Heart right ventricle (tissue), 16 donors: ENCODE results near the gene NAALADL1. TPM values are rescaled to one million over a fixed set of nuclear protein-coding genes. Genes with fewer than 3 reads are reported as not detected.

Source experiments
- ATAC-seq, 8 donors: fragments of 200-7000 bp; cut with Tn5 transposase; one replicate each; pipeline ENCODE4 v1.9.1; 2020; ENCODE audit warnings: mild to moderate bottlenecking in 8 of 8, moderate library complexity in 8 of 8, moderate number of reproducible peaks in 1 of 8
- DNase-seq, 2 donors: peaks; one replicate each; pipeline ENCODE4 v3.0.0-alpha.2; 2020
- H3K27ac ChIP-seq, 10 donors: fragments of 200-600 bp; sonication (generic) in 2 of 10; one replicate each; pipeline versions ENCODE4 v1.5.0 to v1.8.0; 2020 to 2022; ENCODE audit warnings: mild to moderate bottlenecking in 3 of 10
- H3K27me3 ChIP-seq, 7 donors: fragments of 200-600 bp; one replicate each; pipeline ENCODE4 v1.8.0; 2021 to 2022; ENCODE audit warnings: mild to moderate bottlenecking in 2 of 7
- H3K36me3 ChIP-seq, 9 donors: fragments of 200-600 bp; sonication (generic) in 1 of 9; one replicate each; pipeline versions ENCODE4 v1.5.0 to v1.8.0; 2020 to 2022; ENCODE audit warnings: mild to moderate bottlenecking in 2 of 9
- H3K4me1 ChIP-seq, 9 donors: fragments of 200-600 bp; sonication (generic) in 1 of 9; one replicate each; pipeline versions ENCODE4 v1.5.0 to v1.8.0; 2020 to 2022; ENCODE audit warnings: mild to moderate bottlenecking in 4 of 9
- H3K4me3 ChIP-seq, 10 donors: fragments of 200-600 bp; sonication (generic) in 2 of 10; one replicate each; pipeline versions ENCODE4 v1.5.0 to v1.8.0; 2020 to 2022; ENCODE audit warnings: mild to moderate bottlenecking in 7 of 10, moderate library complexity in 2 of 10
- H3K9me3 ChIP-seq, 11 donors: fragments of 200-600 bp in 10 of 11; sonication (generic) in 2 of 11; one replicate each; pipeline versions ENCODE4 v1.5.0 to v1.8.0; 2013 to 2022; ENCODE audit warnings: mild to moderate bottlenecking in 2 of 11, control low read depth in 1 of 11, moderate library complexity in 1 of 11
- CTCF ChIP-seq, 9 donors: fragments of 200-600 bp; sonication (generic) in 2 of 9; IDR thresholded peaks; one replicate each; pipeline versions ENCODE4 v1.5.0 to v1.8.0; 2021 to 2022; ENCODE audit warnings: antibody characterized with exemption in 9 of 9, mild to moderate bottlenecking in 5 of 9, moderate library complexity in 1 of 9
- WGBS, 2 donors: extraction: QIAGEN DNeasy Blood & Tissue Kit; methylation state at CpG; one replicate each; pipeline ENCODE4 v1.1.7; 2013; ENCODE audit warnings: inconsistent platforms in 1 of 2; 5-methylcytosine and 5-hydroxymethylcytosine counted together
- intact Hi-C, 10 donors: fragments of 100-400 bp; cut with DNase I; formaldehyde crosslinking; loops; one replicate each; pipeline versions ENCODE4 v1.11.1 to v1.14.2; 2022
- polyA plus RNA-seq, 2 donors: library from polyadenylated mRNA; stranded (reverse); fragments of 200-250 nt; gene quantifications; one replicate each; pipeline ENCODE4 v1.2.3, GENCODE V29; 2013
- total RNA-seq, 10 donors: library from RNA; stranded (reverse); fragmentation: NEBNext Ultra II Directional in 3 of 10; extraction: Animal tissue kit (Norgen Biotek cat#: 25700) in 3 of 10; gene quantifications; one replicate each; pipeline versions ENCODE4 v1.2.1 to v1.2.4, GENCODE V29; 2021 to 2023
- donor health status: Arrhythmogenic right ventricular cardiomyopathy.
- donor health status: ischemic (EF 13 %, LVEDD 7.1; RV severe dilation, severe dysfunction).
- donor health status: healthy with polysubstance abuse.
- donor health status: DM: no; HTN: yes; CAD: no.
- donor health status: DM: no; HTN: no; CAD: no.
- donor health status: ischemic (EF 25% LVEDD 6.9; RV normal size, moderate dysfunction).
- donor health status: ischemic (EF 25% LVEDD 5.7; RV mildly dilated, moderate dysfunction).
- donor health status: healthy.
- donor health status: DM: yes; HTN: yes; CAD: no.
- donor health status: Ischemic cardiomyopathy.
- donor health status: ischemic (EF 35%, LVEDD 5.7; RV mildly dilated, moderate dysfunction).
- donor health status: nonischemic (EF 11% LVEDD 7.7; RV severe dilation, severe dysfunction).
- donor health status: DM: yes; HTN: yes; CAD: no.
- donor health status: PGD.
- donor health status: ischemic (EF 29% LVEDD 5.4; RV normal size, mild dysfunction).
- donor health status: nonischemic (EF 23%, LVEDD 6.1; RV moderate dilation, normal function).

Gene NAALADL1
- total and polyA plus RNA-seq, 12 donors: 2.1 to 9.1 (median 3.9) TPM

DNA sequence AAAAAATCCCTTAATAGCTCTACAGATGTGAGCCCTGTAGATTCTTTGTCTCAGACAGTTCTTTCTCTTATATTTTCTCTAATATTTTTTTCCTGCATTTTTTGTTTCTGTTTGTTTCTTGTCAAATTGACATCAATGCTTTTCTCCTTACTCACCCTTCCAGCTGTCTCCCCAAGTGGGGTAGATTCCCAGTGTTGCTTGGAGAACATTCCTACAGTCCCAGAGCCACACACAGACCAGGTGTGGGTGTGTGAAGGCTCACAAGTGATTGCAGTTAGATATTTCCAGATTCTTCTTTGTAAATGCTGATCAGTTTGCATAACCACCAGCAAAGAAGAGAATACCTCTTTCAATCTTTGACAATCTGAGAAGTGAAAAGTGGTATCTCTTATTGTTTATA lies 45.1 kb upstream of the NAALADL1 start:
- intact Hi-C loops: no loop called here
- Histone ChIP-seq H3K9me3 (no peaks in the 10 kb centered on the region), H3K27me3 (no peaks in the 10 kb centered on the region), H3K36me3 (peaks cover 0 to 58% (median 18%) of the 10 kb centered on the region in 9 donors), H3K4me1 (peaks cover 0 to 54% (median 36%) of the 10 kb centered on the region in 9 donors), H3K27ac (peak overlapping the region; percentile 11 to 83 (median 74)), H3K4me3 (no peak overlapping the region)
- DNase-seq: no peak
- ATAC-seq: no peak
- TF ChIP-seq CTCF (IDR thresholded peaks at IDR 0.05): no peak

DNA sequence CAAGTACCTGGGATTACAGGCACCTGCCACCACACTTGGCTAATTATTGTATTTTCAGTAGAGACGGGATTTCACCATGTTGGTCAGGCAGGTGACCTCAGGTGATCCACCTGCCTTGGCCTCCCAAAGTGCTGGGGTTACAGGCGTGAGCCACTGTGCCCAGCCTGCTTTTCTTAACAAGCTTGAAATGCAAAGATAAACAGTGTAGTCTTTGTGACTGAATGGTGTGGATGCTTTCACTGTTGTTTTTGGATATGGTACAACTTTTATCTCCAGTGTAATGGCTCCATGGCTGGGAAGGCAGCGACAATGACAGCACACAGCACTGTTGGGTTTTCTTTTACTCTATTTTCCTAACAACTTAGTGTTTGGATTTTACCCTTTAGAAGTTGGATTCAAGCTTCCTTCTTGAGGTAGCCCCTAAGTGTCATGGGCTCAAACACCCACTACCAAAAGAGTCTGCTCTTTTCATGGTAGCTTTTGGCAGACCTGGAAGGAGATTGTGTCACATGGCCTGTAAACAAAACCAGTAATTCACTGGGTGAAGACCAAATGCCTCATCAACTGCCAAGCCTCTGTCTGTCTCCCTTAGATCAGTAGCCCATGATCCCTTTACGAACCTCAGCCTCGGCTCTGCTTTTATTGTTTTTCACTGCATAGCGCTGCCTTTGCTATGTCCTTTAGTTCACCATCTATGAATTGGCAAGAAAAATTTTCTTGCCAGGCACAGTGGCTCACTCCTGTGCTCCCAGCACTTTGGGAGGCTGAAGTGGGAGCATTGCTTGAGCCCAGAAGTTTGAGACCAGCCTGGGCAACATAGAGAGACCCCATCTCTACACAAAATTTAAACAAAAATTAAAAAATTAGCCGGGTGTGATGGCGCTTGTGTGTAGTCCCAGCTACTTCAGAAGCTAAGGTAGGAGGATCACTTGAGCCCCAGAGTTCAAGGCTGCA lies 44.1 kb upstream of the NAALADL1 start:
- TF ChIP-seq CTCF (IDR thresholded peaks at IDR 0.05): no peak
- Histone ChIP-seq H3K4me3 (no peak overlapping the region), H3K9me3 (no peaks in the 10 kb centered on the region), H3K27me3 (no peaks in the 10 kb centered on the region), H3K4me1 (peaks cover 0 to 59% (median 38%) of the 10 kb centered on the region in 9 donors), H3K36me3 (peaks cover 0 to 58% (median 7%) of the 10 kb centered on the region in 9 donors), H3K27ac (peak overlapping the region; percentile 11 to 83 (median 74))
- DNase-seq (no peak), ATAC-seq (peak; percentile 20 to 73 (median 69))
- intact Hi-C loops: no loop called here
- 58 to 61% methylated on average over 8 of the region's 8 CpGs for WGBS, 2 donors

DNA sequence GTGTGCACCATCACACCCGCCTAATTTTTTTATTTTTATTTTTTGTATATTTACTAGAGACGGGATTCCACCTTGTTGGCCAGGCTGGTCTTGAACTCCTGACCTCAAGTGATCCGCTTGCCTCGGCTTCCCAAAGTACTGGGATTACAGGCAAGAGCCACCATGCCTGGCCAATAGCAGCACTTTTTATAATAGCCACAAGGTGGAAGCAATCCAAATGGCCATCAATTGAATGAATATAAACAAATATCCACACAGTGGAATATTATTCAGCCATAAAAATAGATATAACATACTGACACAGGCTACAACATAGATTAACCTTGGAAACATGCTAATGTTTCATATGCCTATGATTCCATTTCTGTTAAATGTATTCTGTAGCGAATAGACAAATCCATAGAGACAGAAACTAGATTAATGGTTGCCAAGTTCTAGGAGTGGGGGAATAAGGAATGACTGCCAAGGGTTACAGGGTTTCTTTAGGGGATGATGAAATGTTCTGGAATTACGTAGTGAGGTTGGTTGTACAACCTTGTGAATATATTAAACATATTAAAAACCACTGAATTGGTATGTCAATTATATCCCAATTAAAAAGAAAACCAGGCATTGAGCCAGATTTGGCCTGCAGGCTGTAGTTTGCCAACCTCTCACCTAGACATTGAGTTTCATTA lies 42.5 kb upstream of the NAALADL1 start:
- DNase-seq: no peak
- ATAC-seq: no peak
- H3K9me3 ChIP-seq: no peaks in the 10 kb centered on the region
- intact Hi-C loops: loop anchor here in 1 of 10 donors (2.0 kb wide), 1 partner anchor 72 kb away; no protein-coding TSS in a partner anchor
- peak overlapping the region in 6 of 10 donors; percentile 70 to 83 (median 79) for H3K27ac ChIP-seq
- peaks cover 0 to 52% (median 9%) of the 10 kb centered on the region in 9 donors for H3K36me3 ChIP-seq
- H3K27me3 ChIP-seq: no peaks in the 10 kb centered on the region
- WGBS, 2 donors: 77 to 83% methylated on average over 6 of the region's 6 CpGs
- no peak overlapping the region for H3K4me3 ChIP-seq
- TF ChIP-seq CTCF (IDR thresholded peaks at IDR 0.05): peak in 1 of 9 donors; percentile 9
- H3K4me1 ChIP-seq: peaks cover under 1 to 67% (median 46%) of the 10 kb centered on the region in 9 donors

DNA sequence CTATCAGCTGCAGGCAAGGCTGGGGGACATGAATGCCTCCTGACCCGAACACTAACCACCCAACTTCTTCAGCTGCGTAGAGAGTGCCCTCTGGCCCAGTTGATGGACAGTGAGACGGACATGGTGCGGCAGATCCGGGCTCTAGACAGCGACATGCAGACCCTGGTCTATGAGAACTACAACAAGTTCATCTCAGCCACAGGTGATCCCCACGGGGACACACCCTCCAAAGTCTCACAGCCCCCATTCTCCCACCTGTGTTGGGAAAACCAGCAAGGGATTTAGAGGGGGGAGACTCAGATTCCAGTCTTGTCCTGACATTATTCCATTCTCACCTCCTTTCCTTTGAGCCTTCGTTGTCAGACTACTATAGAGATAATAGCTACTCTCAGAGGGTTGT lies 38.6 kb upstream of the NAALADL1 start:
- intact Hi-C loops: loop anchor here in 4 of 10 donors (1.0 to 5.0 kb wide), 4 partner anchors 13 to 740 kb away; partner anchors contain the start of genes CDCA5 (in 2 of the 4), ZFPL1 (in 2 of the 4), ARL2 (in 1 of the 4) and RPS6KA4 (in 1 of the 4)
- peaks cover 0 to 33% (median 2%) of the 10 kb centered on the region in 9 donors for H3K36me3 ChIP-seq
- H3K27me3 ChIP-seq: no peaks in the 10 kb centered on the region
- peak in 3 of 8 donors; percentile 4 to 23 (median 6) for ATAC-seq
- DNase-seq: no peak
- H3K4me1 ChIP-seq: peaks cover 4 to 39% (median 26%) of the 10 kb centered on the region in 9 donors
- peak overlapping the region; percentile 75 to 94 (median 86) for H3K4me3 ChIP-seq
- H3K9me3 ChIP-seq: no peaks in the 10 kb centered on the region
- no peak for TF ChIP-seq CTCF (IDR thresholded peaks at IDR 0.05)
- H3K27ac ChIP-seq: peak overlapping the region; percentile 67 to 96 (median 93)
- WGBS, 2 donors: 30 to 34% methylated on average over 8 of the region's 8 CpGs
